SH-SY5Y (cell line): ENCODE data around the gene MGST2.

Experiments used
- GATA2 ChIP-seq: IDR thresholded peaks from 2 replicates; pipeline ENCODE4 v1.6.1; 2011; ENCODE audit warnings: mild to moderate bottlenecking, low read depth, low read length
- GATA3 ChIP-seq: IDR thresholded peaks from 2 replicates; pipeline ENCODE4 v1.6.1; 2011; ENCODE audit warnings: low read depth, mild to moderate bottlenecking, low read length, moderate library complexity

The MGST2 gene

DNA sequence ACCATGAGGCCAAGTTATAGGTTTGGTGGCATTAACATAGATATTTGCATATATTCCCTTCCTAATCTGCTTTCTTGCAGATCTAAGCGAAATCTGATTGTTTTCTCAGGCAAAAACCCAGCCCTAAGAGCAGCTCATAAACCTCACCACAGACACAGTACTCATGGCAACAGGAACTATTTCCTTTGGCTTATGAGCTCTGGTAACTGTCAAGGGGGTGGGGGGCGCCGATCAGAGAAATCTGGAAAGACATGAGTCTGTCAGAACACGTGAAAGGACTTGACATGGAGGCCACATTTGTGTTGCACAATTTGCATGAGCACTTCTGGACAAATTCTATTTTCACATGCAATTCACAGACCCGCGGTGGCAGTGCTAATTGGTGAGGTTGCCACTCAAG lies 83.7 kb downstream of the MGST2 start:
- TF ChIP-seq GATA2 = no peak
- no peak for TF ChIP-seq GATA3

DNA sequence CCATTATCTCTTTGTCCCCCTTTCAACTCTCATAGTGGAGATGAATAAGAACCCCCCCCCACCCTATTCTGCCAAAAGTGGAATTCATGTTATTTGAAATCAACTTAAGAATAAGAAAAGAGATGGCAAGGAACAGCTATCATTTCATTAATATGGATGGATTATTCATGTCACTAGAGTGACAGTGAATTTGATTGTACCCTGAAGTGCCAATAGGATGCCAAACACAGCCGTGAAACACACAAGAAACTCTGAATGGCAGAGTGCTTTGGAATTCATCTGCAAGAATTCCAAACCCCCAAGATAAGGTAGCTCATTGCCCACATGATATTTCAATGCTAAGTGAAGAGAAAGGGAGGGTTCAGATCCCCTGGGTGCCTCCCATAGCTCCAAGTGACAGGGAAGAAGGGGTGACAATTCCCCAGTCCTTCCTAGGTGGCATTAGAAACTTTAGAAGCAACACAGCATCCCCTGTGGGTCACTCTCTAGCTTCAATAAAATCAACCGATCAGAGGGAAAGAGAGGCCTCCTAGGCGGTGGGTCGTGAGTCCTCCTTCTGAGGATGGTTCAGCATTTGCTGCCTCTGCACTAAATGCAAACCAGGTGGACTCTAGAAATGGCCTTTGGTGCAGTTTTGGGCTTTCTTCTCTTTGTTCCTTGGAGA lies 84.3 kb downstream of the MGST2 start:
- TF ChIP-seq GATA2 = no peak
- TF ChIP-seq GATA3 = no peak

DNA sequence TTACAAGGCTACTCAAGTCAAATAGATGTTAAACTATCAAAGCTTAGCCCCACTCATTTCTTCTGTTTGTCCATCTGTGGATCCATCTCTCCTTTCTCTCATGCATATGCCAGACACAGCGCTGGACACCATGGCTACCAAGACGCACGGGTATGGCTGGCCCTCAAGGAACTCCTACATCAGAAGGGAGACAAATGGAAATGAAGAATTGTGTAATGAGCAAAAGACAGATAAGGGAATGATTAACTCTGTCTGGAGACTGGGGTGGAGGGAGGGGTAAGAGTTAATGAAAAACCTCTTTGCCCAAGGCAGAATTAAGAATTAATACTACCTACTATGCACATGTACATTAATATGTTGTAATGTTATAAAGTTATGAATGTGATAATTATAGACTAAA lies 88.1 kb downstream of the MGST2 start:
- TF ChIP-seq GATA2 = no peak
